HG03025 (cell line): ENCODE results near the gene OR52D1.

Experiments
- ATAC-seq: cut with Tn5 transposase; IDR thresholded peaks from one replicate; pipeline ENCODE4 v1.9.1; 2021; ENCODE audit warnings: mild to moderate bottlenecking, moderate library complexity; ENCODE audit not compliant: unreplicated experiment, low FRiP score

OR52D1 gene

GRCh38 chr11:5508605-5509004, 20.1 kb downstream of the OR52D1 start:
- ATAC-seq, result no peak

GRCh38 chr11:5509803-5510202, 21.3 kb downstream of the OR52D1 start, which contains the start of gene UBQLN3:
Gene UBQLN3, minus strand, starts transcription at chr11:5509957. Its CDS starts 399 bp downstream, at chr11:5509558.
- no peak for ATAC-seq

GRCh38 chr11:5514841-5515240, 26.4 kb downstream of the OR52D1 start:
- no peak for ATAC-seq

GRCh38 chr11:5516599-5516998, 28.1 kb downstream of the OR52D1 start, which contains the start of gene UBQLNL:
Gene UBQLNL, minus strand, starts transcription at chr11:5516699. Its CDS starts 258 bp downstream, at chr11:5516441.
- no peak for ATAC-seq

GRCh38 chr11:5521540-5521939, 33.1 kb downstream of the OR52D1 start:
- ATAC-seq, result no peak

GRCh38 chr11:5522308-5522707, 33.8 kb downstream of the OR52D1 start:
- no peak for ATAC-seq

GRCh38 chr11:5524756-5525155, 36.3 kb downstream of the OR52D1 start:
- no peak for ATAC-seq

GRCh38 chr11:5527716-5528115, 39.2 kb downstream of the OR52D1 start:
- ATAC-seq, result no peak

- no peak for ATAC-seq
Observed at GRCh38 chr11:5528495-5528894, 40.0 kb downstream of the OR52D1 start.

GRCh38 chr11:5531053-5531831, 42.8 kb downstream of the OR52D1 start:
- no peak for ATAC-seq

- ATAC-seq, result no peak
Observed at GRCh38 chr11:5534046-5534445, 45.6 kb downstream of the OR52D1 start.

- ATAC-seq, result no peak
Observed at GRCh38 chr11:5536482-5536881, 48.0 kb downstream of the OR52D1 start.
